ENCODE data around the gene STXBP3.

The STXBP3 gene

DNA sequence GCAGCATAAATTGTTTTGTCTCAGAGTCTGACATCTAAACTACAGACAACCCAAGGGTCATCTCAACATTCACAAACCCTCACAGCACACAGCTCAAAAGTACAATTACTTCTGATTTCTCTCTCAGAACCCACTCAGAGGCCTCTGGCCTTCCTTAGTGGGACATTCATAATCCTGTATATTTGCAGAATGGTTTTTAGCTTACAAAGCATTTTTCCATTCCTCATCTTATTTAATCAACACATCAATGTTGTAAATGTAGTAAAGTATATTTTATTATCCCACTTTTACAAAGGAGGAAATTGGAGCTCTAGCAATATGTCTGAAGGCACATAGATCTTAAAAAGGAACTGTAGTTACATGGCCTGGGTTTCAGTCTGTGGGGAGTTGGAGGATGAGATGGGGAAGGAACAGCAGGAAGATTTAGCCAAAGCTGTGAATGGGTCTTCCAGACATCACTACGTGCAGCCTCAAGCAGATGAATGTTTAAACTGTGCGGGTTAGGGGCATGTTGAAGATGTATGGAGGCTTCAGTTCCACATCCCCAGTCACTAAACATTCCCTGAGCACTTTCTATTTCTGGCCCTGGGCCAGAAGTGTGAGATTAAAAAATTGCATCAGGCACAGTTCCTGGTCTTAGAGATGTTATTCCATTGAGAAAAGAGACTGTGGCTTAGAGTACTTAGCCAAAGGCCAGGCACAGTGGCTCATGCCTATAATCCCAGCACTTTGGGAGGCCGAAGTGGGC, 97.1 kb downstream of the STXBP3 start:
- DNase-seq (ENCODE audit: low read depth), result no peak

DNA sequence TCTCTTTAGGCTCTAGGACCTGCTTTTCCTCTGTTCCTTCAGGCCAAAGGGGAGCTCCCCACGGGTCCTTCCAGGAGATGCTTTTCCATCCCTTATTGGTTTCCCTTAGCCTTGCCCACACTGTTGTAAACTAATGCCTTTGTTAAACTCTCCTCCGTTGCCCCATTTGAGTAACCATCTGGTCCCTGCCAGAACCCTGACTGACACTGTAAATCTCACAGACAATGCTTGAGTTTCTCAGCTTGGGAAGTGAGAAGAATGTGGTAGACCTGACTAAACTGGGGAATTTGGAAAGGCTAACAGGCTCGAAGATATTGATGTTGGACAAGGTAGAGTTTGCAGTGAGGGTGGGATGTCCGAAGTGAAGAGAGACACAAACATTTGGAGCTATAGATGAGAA, 99.0 kb downstream of the STXBP3 start:
- DNase-seq (ENCODE audit: low read depth), result no peak

DNA sequence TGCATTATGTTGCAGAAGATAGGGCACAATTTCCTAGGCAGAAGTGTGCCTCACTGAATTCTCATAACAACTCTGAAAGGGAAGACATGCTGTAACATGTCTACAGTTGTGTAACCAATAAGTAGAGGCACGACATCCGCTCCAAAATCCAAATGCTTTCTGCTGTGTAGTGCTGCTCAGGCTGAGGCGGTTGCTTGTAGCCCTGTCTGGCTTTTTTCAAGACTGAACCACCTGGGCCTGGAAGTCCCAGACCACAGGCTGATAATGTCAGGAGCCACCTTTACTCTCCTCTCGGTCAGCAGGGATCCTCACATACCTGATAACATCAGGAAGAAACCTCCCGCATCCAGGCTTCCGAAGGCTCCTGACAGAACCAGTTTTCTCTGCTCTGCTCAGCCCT, 99.5 kb downstream of the STXBP3 start:
- DNase-seq (ENCODE audit: low read depth), result no peak

DNA sequence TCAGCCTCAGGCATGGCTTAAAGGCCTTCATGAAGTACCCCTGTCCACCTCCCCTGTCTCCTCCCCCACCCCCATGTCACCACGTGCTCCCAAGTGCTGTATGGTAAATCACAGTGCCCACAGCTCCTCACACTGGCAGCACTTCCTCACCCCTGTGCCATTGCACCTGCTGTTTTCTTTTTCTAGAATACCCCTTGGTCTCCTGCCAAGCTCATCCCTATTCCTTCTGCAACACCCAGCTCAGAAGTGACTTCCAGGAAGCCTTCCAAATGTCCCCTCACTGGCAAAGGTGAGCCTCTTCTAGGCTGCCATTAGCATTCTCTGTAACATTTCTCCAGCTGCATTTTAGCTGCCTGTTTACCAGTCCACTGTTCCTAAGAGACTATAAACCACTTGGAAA, 101.0 kb downstream of the STXBP3 start:
- DNase-seq (ENCODE audit: low read depth), result no peak

DNA sequence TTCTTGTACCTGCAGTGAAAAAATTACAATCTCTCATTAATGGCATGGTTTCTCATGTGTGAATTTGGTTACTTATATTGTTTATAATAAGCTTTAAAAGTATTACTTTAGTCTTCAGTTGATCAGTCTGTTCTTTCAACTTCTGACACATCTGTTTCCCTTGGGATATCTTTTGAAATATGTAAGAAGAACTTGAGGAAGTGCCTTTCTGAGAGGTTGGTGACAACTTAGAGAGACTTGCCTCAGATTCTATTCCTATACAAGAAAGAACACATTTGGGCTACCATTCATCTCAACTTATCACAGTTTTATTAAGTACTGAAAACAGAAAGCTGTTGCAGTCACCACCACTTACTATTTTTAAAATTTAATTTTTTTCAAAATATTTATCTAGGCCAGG, 102.3 kb downstream of the STXBP3 start:
- DNase-seq (ENCODE audit: low read depth), result no peak

DNA sequence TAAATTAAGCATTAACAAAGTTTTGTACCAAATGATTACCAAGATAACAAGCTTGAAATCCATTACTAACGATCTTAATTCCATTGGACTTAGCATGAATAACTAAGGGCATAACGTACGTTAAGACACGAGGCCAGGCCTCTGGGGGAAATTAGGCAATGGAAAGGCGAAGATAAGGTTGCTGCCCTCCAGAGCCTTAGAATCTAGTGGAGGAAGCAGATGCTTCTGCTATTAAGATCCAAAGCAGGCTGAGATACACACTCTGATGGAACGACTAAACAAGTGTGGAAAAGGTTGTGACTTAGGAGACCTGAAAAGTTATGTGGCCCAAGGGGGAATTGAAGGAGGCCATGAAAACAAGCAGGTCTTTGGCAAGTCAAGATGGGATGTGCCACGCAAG, 104.5 kb downstream of the STXBP3 start:
- DNase-seq (ENCODE audit: low read depth), result no peak

DNA sequence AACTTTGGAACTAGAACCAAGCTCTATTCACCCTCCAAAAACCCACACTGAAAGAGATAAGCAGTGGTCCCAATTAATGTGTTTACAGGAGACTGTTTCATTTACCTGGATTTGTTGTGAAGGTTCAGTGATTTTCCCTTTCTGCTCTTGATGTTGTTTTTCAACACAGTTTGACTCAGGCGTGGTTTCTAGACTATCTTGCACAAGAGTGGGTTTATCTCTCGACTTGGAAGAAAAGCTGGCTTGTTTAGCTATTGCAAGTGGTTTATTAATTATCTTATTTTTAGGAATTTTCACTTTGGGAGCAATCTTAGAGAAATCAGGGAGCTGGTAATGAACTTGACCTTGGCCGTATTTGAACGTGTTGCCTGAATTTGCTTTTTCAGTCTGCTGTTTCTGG, 105.1 kb downstream of the STXBP3 start:
- no peak for DNase-seq (ENCODE audit: low read depth)

DNA sequence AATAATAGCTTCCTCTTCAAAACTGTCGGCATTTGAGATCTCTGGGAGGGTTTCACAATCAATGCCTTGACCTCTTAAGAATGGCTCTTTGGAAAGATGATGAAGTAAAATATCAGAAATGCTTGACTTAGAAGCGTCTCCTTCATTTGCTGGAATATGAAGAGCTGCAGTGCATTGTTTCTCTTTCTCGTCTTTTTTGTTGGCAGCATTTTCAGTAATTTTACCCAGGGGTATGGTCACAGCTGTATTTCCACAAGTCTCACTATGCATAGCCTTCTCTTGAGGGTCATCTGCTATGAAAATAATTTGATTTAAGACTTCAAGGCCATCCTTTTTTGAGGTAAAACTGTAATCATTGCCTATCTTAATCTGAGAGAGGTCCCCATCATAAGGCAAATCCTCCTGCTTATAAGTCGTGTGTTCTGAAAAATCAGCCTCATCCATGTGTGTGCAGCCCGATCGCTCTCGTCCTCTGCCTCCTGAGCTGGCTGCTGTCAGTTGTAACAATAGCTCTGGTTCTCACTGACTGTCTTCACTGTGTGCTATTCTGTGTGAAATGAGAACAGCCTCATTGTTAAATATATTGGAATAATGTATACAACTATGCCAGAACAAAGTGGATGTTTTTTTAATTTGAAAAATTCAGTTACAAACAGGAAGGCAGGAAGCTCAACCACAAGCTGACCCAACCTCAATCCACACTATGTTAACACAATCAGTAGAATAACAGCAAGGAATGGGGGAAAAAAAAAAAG, 105.9 kb downstream of the STXBP3 start:
- DNase-seq (ENCODE audit: low read depth), result no peak

DNA sequence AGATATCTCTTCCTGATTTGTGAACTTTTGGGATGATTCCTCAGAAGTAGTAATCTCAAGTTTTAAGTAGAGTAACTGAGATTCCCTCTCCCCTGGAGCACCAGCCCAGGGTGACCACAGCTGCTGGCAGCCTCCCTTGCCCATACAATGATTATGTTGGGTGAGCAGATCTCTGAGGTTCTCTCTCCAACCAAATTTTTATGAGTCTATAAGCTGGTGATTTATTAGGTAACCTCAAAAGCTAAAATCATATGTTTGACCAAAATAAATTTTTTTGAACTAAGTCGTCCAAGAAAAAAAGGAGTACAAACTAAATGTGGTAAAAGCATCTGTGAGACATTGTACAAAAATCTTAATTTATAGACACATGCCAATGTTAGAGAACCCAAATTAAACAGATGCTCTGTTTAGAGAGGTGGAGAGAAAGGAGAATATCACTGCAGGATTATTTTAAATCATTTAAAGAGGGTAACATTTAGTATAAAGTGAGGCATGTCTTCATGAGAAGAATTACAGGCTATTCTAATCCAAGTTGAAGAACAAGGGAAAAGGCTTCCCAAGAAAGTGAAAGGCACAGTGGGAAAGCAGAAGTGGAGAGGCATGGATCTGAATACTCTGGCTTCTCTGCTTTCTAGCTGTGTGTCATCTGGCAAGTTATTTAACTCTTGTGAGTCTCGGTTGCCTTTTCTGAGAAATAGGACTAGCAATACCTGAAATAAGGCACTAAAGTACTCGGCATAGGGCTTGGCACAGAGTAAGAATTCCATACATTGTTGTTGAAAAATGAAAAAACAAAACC, 107.9 kb downstream of the STXBP3 start:
- no peak for DNase-seq (ENCODE audit: low read depth)

DNA sequence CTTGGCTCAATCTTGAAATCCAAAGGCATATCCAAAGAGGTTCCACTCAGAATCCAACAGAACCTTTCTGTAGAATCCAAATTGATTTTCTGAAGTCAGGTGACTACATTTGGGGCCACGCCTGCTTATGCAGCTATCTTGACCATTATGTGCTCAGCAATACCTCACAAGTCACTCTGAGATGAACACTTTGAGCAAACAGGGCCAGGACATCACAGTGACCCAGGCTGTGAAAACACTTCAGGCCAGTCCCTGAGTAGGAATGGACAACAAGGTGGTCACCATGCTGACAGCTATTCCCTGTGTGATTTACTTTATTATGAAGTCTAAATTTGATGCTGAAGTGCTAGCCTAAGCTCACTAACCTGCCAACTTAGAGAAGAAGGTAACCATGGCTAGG, 110.5 kb downstream of the STXBP3 start, which contains the start of gene AKNAD1:
Gene AKNAD1, minus strand, starts transcription at position 101 of the 400 bp plus-strand sequence. CDS start 4,430 bp downstream, outside the sequence.
- no peak for DNase-seq (ENCODE audit: low read depth)

DNA sequence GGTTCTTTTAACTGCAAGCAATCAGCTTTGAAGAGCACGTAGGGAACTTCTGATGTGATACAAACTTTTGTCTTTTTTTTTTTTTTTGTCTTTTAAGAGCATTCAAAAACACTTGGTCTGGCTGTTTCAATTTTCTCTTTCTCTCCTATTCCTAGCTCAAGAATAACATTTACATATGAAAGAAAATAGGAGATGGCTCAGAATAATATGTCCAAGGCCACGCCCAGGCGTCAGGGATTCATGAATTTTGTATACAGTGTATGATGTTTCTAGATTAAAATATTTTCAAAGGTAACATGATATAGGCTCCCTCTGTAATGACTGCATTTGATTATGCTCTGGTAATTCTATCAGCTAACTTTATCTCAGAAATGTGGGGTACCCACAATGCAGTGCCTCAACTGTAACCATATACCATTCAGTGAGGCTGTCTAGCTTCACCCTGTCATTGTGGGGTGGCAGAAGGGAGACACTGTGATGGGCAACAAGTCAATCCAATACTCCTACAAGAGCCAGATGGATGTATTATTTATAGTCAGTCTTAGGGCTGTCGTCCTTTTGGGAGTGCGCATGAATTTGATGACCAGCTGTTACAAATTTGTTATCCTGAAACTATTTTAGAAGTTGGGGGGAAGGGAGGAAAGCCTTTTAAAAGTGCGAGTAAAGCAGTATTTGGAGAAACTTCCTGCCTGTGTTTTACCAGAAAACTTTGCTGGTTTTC, 111.9 kb downstream of the STXBP3 start:
- no peak for DNase-seq (ENCODE audit: low read depth)

Data from ELR (cell line).